Urothelium cell line (cell line): ENCODE measurements around the gene TMEM200C.
"Not testable (repeated sequence)": the region's sequence is repeated elsewhere in the genome, so short reads cannot be mapped to it uniquely, and the experiment has no call there.

Experiments
- DNase-seq: peaks from one replicate; pipeline ENCODE4 v3.0.0; 2011; ENCODE audit warnings: low spot score, mixed read lengths
- FAIRE-seq: peaks from 2 replicates; lab custom pipeline; 2011; peaks lifted over from hg19 to GRCh38; lab: Jason Lieb, UNC

TMEM200C gene

DNA sequence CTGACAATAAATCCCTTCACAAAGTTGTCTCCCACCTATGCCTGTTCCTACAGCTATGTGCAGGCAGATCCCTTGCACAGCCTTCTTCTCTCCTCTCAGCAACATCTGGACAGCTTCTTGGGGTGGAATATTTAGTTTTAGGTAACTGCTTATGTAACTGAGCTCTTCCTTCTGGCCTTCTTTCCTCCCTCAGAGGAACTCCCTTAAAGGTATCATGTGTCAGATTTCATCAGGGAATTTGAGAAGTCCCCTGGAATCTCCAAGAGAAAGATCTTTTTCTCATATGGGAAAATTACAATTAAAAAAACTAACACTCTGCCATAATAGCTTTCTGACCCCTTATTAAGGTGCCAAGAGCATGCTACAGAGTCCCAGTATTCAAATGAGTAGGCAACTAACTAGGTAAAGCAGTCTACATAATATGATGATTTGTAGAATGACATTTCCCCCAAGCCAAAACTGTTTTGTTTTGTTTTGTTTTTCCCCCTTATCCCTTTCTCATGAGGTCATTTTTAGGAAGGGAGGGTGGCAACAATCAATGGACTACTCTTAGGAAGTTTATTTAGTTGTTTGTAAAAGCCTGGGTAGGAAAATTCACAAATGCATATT is 2.4 kb downstream of the TMEM200C start:
- no peak for DNase-seq
- FAIRE-seq: no peak

DNA sequence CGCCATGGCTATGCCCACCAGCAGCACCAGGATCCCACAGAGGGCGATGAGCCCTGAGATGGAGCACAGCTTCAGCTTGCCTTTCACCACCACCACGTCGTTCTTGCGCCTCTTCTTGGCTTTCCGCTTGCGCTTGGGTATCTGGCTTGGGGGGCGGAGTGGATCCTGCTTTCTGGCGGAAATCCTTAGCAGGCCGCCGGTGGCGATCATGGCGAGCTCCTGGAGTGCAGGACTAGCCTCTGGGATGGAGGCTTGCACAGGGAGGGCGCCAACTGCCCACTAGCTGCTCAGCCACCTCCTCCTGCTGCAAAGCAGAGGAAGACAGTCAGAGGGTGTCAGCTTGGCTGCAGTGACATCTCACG is 3.5 kb downstream of the TMEM200C start:
- peak; percentile 44 for FAIRE-seq
- DNase-seq: no peak

DNA sequence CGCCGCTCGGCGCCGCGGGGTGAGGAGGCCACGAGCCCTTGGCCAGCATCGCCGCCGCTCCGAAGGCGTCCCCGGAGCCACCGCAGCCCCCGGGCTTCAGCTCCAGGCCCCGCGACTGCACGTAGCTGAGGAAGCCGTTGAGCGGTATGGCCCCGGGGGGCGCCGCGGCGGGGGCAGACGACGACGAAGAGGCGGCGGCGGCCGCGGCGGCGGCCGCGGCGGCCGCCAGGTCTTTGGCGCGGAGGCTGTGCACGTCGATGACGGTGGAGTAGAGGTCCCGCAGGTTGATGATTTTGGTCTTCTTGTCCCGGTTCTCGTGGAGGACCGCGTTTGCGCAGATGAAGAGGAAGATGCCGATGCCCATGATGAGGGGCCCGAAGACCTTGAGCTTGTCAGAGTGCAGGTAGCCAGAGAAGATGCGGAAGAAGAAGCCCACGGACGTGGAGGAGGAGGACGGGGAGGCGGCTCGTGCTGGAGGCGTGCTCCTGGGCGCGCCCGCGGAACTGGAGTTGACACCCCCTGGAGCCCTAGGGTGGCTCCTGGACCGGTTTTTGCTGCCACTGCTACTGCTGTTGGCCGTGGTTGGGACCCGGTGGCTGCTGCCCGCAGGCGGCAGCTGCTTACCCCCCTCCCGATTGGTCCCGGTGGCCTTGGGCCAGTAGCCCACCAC is 4.0 kb downstream of the TMEM200C start:
- DNase-seq: no peak
- FAIRE-seq: no peak

DNA sequence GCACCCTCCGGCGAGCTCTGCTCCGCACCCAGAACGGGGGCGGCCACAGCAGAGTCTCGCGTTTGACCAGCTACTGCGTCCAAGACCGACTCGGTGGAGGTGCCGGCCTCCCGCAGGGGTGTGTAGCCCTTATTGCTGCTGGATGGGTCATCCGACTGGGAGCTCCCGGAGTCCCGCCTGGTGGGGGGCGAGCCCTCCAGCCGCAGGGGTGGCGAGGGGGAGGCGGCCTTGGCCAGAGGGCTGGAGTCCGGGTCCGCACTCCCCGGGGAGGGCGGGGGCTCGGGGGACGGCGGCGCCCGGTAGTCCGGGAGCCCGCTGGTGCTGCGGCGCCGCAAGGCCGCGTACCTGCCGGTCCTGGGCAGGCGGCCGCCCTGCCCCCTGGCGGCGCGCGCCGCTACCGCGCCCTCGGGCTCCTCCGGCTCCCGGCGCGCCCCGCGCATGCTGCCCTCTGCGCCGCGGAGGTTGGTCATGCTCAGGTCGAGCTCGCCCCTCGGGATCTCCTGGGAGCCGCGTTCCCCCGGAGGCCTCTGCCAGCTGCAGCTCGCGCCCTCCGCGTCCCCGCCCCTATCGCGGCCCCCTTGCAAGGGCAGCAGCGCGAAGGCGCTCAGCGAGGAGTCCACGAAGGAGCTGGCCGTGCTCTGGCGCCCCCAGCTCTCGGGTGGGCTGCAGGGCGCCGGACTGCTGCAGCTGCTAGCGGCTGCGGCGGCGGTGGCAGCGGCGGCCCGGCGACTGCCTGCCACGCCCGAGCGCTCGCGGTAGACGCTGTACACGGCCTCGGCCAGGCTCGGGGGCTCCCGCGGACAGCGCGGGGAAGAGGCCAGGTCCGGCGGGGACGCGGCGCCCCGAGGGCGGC is 4.8 kb downstream of the TMEM200C start:
- no peak for FAIRE-seq
- peak; percentile 75 for DNase-seq

DNA sequence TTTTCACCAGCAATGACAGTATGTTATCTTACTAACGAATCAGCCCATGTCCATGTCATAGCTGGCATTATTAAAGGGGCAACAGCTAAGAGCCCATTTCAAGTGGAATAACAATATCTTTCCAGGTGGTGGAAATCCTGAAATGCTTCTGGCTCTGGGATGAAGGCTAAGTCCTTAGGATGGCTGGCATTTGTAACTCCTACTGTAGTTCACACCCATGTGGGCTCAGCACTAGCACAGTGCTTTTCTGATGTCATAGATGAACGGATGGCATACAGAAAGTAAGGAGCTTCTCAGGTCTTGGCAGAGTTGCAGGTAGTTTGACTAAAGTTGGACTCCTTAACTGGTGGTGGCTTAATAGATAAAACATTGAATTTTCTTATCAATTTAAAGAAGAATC is 10.0 kb downstream of the TMEM200C start:
- DNase-seq (no peak), FAIRE-seq (no peak)

DNA sequence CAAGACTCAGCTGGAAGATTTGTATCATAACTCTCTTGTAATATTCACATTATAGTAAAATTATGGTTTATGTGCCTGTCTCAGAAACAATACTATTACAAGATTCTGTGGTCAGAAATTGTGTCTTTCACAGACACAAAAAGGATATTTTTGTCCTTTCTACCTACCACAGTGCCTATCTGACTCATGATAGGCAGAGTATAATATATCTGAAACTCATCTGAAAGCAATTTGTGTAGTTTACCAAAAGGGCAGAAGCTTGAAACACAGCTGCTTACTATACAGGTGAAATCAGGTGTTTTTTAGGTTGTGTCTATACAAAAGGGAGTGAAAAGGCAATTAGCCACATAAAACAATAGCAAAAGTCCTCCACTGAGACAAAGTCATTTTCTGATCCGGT is 10.9 kb downstream of the TMEM200C start:
- FAIRE-seq (no peak), DNase-seq (no peak)

DNA sequence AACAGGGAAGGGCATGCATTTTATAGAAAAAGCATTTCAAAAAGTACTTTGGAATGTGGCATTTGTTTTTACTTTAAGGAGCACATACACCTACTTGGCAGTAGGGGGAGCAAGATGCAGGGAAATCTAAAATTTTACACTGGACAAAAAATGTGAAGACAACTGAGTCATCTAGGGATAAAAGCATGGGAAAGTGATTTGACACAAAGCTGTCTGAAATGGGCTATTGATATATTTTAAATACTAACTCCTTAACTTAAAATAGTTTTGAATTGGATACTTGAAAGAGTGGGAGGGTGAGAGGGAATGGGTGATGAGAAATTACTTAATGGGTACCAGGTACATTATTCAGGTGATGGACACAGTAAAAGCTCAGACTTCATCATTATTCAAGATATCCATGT is 15.8 kb downstream of the TMEM200C start:
- DNase-seq: peak; percentile 58
- peak; percentile 23 for FAIRE-seq

DNA sequence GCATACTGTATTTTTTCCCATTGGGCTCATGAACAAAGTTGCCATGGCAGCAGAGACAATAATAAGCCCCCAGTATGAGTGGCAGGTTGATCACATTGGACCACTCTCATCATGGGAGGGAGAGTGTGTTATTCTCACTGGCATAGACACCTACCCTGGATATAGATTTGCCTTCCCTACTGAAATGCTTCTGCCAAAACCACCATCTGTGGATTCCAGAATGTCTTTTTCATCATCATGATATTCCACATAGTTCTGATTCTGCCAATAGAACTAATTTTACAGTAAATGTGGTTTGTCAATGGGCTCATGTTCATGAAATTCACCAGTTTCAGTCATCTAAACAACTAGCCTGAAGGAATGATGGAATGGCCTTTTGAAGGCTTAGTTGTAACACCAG is 18.4 kb downstream of the TMEM200C start:
- FAIRE-seq: peak; percentile 83
- no peak for DNase-seq

DNA sequence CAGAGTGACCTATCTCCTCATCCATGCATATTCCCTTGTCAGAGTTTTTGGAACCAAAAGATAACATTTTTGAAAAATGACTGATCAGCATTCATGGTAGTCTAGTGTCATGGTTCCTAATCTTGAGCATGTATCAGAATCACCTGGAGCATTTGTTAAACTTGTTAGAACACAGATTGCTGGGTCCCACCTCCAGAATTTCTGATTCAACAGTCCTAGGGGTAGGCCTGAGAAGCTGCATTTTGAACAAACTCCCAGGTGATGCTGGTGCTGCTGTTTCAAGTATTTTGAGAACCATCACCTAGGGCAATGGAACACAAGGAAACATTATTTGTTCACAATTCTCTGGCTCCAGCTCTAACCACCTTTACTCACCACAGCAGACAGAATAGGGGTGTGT is 21.0 kb downstream of the TMEM200C start:
- no peak for DNase-seq
- no peak for FAIRE-seq

DNA sequence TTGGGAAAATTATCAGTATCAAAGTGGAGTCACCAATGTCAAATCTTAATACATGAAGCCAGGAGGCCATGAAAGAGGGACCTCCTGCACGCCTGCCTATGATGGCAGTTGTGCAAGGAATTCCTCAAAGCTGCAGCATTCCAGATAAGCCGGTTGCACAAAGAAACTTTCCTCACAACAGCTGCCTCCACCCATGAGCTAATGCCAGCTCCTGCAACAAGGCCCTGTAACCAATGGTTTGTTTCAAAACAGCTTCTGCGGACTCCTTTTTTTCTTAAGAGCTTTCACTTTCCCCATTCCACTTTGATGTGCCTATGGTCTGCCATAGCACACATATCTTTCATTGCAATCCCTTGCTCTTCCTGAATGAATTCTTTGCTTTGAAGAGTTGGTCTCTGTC is 22.4 kb downstream of the TMEM200C start:
- FAIRE-seq (no peak), DNase-seq (no peak)

DNA sequence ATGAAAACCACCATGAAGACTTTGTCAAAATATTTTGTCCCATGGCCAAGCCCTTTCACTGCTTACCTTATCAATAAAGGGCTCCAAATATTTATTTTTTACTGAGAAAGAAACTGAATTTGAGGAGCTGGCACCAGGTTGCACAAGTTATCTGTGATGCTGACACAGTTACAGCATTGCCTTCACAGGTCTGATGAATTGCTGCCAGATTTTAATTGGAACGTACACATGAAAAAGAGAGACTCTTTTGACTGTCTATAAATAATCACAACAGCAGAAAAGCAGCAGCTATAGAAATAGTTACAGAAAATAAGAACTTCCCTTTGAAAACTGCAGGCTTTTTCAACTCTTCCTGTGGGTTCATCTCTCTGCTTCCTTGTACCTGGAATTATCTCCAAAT is 23.9 kb downstream of the TMEM200C start:
- no peak for FAIRE-seq
- DNase-seq: no peak

DNA sequence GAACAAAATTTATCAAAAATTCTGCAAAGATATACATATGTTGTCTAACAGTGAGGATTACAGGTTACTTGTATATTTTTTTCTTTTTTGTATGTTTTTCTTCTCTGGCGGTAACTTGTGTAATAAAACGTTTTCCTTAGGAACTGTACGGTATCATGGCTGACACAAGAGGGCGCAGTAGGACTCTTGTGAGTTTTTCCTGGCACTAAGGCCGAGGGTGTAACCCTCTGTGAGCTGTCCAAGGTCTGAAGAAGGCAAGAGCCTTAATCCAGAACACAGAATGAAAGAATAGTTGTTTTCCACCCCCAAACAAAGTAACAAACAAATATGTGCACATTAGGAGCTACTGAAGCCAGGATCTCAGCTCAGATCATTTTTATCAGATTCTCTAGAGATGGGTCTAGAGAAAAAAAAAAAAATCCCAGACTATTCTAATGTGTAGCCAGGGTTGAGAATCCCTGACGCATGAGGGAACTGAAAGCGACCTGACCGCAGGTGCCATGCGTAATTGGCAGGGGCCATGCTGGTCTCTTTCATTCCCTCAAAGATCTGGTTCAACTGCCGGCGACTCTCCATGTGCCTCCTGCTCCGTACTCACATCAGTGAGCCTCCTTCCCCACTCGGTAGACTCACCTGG is 27.0 kb downstream of the TMEM200C start:
- peak; percentile 40 for FAIRE-seq
- DNase-seq: peak; percentile 91

DNA sequence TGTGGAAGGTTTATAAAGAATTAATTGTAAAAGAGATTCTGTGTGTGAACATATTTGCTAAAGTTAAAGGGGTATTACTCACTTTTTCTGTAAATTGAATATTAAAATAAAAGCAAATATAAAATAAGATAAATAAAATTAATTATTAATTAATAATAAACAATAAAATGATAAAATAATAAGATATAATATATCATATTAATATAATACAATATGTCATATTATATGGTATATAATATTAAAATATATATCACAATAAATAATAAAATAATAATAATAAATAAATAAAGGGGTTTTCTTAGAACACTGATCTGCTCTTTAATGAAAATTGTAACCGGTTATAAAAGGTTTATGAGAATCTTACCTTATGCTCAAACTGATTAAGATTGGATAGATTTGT is 29.8 kb downstream of the TMEM200C start:
- FAIRE-seq (no peak), DNase-seq (no peak)

DNA sequence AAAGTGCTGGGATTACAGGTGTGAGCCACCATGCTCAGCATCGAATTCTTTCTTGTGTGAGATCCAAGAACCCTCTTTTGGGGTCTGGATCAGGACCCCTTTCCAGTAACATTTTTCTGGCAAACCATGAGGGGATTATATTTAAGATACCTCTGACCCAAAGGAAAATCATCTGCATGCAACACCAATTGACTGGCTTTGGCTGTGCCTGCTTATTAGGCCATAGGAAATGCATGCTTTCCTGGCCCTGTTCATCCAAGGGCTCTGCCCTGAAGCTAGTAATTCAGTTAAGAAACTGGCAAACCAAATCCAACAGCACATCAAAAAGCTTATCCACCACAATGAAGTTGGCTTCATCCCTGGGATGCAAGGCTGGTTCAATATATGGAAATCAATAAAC is 33.2 kb downstream of the TMEM200C start:
- not testable (repeated sequence) for FAIRE-seq, DNase-seq

DNA sequence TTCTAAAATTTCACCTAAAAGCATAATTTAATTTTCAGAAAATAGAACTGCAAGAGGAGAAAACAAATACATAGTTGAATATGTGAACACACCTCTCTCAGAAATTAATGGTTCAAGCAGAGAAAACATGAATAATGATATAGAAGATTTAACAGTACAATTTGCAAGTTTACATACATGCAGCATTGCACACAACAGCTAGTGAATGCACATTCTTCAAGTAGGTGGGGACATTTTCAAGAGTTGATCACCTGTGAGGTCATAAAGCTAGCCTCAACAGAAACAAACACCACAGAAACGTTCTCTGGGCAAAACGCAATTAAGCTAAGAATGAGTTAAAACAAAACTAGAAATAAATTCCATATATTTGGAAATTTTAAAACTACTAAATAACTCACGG is 38.1 kb downstream of the TMEM200C start:
- no peak for FAIRE-seq

DNA sequence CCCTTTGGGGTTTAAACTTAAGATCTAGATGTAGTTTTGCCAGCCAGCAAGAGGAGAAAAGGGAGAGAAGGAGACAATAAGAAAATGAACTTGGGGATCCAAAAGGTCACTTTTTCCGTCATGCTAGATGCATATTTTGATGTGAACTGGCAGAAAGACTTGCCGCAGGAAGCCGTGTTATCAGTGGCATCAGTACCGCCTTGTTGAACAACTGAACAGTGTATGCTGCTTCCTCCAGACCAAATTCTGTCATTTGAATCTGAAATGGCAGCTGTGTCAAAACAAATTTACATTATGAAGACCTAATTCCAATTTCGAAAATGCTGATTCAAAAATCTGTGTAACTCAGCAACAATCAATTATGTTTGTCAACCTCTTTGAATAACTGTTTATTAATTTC is 42.1 kb downstream of the TMEM200C start:
- peak; percentile 37 for FAIRE-seq

More for the DNA sequence above, 38.1 kb downstream of the TMEM200C start:
- DNase-seq: no peak

DNA sequence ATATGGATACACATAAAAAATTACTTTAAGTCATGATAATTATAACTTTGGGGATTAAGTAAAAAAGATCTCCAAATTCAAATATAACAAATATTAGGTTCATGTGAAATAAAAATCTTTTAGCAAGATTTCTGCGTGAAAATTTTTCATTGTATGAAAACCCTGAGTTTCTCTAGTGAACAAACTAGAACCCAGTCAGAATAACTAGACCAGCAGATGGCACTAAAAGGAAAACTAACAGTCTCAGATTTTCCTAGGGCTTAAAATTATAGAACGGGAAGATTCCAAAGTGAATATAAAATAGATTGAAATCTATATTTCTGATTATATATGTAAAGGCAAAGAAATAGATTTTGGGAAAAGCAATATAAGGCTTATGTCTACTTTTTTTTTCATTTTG is 43.3 kb downstream of the TMEM200C start:
- FAIRE-seq: no peak
- no peak for DNase-seq

More for the DNA sequence above, 42.1 kb downstream of the TMEM200C start:
- no peak for DNase-seq

DNA sequence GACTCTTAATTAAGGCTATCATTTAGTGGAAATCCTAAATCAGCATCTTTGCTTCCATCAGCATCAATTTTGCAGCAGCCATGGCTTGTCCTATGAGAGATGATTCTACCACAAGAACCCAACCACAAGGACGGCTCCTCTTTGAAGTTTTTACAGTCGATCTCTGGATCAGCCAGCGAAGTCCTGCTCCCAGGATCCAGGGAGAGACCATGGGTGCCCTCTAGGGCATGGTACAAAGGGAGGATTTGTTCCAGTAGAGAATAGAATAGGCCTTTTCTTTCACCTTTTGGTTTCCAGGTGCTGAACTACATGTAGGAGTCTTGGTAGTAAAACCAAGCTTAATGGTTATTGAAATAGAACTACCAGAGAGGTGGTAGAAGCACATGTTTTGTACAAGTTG is 52.7 kb downstream of the TMEM200C start:
- DNase-seq (peak; percentile 35), FAIRE-seq (peak; percentile 40)

DNA sequence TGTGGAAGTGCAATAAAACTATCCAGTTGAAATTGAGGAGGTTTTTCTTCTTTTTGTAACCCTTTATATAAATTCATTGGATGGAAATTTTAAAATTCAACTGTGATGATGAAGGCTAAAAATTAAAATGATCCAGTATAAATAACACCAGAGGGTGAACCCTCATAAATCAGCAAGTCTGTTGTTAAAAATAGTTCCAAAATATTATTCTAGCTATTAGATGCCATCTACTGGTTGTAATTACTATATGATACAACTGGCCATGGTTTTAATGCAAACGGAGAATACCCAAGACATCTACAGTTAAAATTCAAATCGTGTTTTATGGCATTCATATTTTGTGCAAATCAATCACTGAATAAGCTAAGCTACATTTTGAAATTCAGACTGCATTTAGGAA is 53.8 kb downstream of the TMEM200C start:
- no peak for DNase-seq
- FAIRE-seq: no peak

DNA sequence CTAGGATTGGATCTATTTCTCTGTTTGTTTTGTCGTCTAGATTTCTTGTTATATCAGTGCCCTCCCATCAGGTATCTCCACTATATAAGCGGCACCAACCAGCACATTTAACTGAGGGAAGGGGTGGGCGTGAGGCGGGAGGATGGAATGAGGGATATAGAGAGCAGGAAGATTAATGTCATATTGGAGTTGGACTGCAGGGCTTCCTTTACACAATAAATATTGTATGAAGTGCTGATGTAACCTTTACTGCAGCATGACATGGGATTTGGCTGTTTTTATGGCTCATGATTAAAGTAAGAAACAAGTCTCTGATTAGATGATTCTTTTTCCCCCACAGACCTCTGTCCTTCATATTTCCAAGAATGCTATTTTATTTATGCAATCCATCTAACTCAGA is 54.8 kb downstream of the TMEM200C start:
- no peak for DNase-seq
- no peak for FAIRE-seq

DNA sequence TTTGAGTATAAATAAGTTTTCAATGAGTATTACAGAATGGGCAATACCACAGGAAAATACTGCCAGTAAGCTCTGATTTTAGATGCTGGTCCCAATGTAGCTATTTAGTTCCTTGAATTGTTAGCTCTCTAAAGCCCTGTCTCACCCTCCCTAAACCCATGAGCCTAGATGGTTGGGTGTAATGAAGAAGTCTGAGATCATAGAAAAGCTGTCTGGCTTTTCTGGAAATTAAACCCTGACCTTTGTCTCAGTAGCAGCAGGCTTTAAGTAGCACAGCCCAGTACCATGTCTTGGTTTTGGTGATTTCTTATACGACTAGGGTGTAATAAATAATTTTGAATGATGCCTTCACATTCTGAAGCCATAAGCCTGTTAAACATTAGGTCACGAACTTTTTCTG is 55.3 kb downstream of the TMEM200C start:
- no peak for FAIRE-seq
- no peak for DNase-seq
